GM10248 (cell line): ENCODE measurements around the gene GSTM3.
A peak's percentile ranks its signal among the peaks of the same experiment; 100 is the strongest.
"Not testable (repeated sequence)": the region's sequence is repeated elsewhere in the genome, so short reads cannot be mapped to it uniquely, and the experiment has no call there.

Experiments
- CTCF ChIA-PET: fragments of 300-600 bp; sonication (Branson Sonifier 250); formaldehyde crosslinking; extraction: SDS; loops from one replicate; lab custom pipeline; 2021; ENCODE audit warnings: antibody characterized with exemption; lab: Yijun Ruan, JAX
- POLR2A ChIA-PET: fragments of 350-650 bp; sonication (Branson Sonifier 250); formaldehyde crosslinking; extraction: SDS; loops from one replicate; lab custom pipeline; 2020; ENCODE audit warnings: antibody characterized with exemption; lab: Yijun Ruan, JAX
- DNase-seq: peaks from one replicate; pipeline ENCODE4 v3.0.0; 2012; ENCODE audit errors: extremely low spot score
- CTCF ChIP-seq: IDR thresholded peaks from 2 replicates; pipeline ENCODE4 v1.5.1; 2012; ENCODE audit warnings: mild to moderate bottlenecking, low read depth; ENCODE audit errors: extremely low read depth, missing control alignments, control extremely low read depth

The GSTM3 gene

GRCh38 chr1:109691759-109692158, 49.1 kb downstream of the GSTM3 start:
- no peak for DNase-seq
- POLR2A ChIA-PET = no interaction called here
- CTCF ChIA-PET = no interaction called here
- no peak for TF ChIP-seq CTCF

- no peak for DNase-seq
- no peak for TF ChIP-seq CTCF
- ChIA-PET POLR2A (no interaction called here), CTCF (no interaction called here)
Observed at GRCh38 chr1:109689844-109690405, 50.9 kb downstream of the GSTM3 start.

- ChIA-PET POLR2A (no interaction called here), CTCF (no interaction called here)
- TF ChIP-seq CTCF = no peak
- DNase-seq = peak; percentile 59
Observed at GRCh38 chr1:109687641-109688499, 53.0 kb downstream of the GSTM3 start, which contains the start of gene GSTM1. GSTM1 (plus strand) TSS chr1:109687817; CDS start chr1:109687874, 57 bp downstream.

GRCh38 chr1:109687109-109687508, 53.7 kb downstream of the GSTM3 start:
- DNase-seq, POLR2A ChIA-PET, CTCF ChIA-PET: not testable (repeated sequence)

- POLR2A ChIA-PET, CTCF ChIA-PET, DNase-seq: not testable (repeated sequence)
Observed at GRCh38 chr1:109685890-109686289, 54.9 kb downstream of the GSTM3 start.

- POLR2A ChIA-PET, DNase-seq, CTCF ChIA-PET: not testable (repeated sequence)
Observed at GRCh38 chr1:109685399-109685798, 55.4 kb downstream of the GSTM3 start.

- CTCF ChIA-PET, POLR2A ChIA-PET, DNase-seq: not testable (repeated sequence)
Observed at GRCh38 chr1:109684777-109685176, 56.1 kb downstream of the GSTM3 start.
